AG10803 (cell line): ENCODE data around the gene CTSC.

Source experiments
- DNase-seq: peaks from one replicate; pipeline ENCODE4 v3.0.0; 2010; ENCODE audit warnings: low read depth
- H3K4me3 ChIP-seq: 2 replicates; pipeline ENCODE4 v1.5.1; 2011; ENCODE audit warnings: mild to moderate bottlenecking, low read length, control low read depth
- TF ChIP-seq, protein P1 (sequence below): conservative IDR thresholded peaks from 2 replicates; pipeline ENCODE4 v1.5.1; 2011; ENCODE audit warnings: mild to moderate bottlenecking, low read length, control low read depth, inconsistent platforms

CTSC gene

DNA sequence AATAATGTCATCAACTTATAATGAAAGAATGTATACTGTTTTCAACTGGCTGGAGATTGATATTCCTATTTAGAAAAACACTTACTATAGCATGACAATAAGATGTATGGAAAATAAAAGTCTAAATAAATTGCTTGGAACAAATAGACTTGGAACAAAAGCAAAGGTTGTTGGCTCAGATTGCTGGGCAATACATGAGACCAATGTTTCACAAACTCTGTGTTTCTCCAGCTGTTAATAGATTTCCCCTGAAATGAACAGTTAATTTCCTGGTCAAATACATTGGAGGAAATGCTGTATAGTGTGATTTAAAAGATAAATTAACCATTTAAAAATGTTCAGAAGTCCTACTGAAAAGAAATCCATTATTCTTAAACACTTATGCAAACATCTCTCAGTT lies 40.1 kb upstream of the CTSC start:
- TF ChIP-seq, protein P1, sequence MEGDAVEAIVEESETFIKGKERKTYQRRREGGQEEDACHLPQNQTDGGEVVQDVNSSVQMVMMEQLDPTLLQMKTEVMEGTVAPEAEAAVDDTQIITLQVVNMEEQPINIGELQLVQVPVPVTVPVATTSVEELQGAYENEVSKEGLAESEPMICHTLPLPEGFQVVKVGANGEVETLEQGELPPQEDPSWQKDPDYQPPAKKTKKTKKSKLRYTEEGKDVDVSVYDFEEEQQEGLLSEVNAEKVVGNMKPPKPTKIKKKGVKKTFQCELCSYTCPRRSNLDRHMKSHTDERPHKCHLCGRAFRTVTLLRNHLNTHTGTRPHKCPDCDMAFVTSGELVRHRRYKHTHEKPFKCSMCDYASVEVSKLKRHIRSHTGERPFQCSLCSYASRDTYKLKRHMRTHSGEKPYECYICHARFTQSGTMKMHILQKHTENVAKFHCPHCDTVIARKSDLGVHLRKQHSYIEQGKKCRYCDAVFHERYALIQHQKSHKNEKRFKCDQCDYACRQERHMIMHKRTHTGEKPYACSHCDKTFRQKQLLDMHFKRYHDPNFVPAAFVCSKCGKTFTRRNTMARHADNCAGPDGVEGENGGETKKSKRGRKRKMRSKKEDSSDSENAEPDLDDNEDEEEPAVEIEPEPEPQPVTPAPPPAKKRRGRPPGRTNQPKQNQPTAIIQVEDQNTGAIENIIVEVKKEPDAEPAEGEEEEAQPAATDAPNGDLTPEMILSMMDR: no peak
- no peak for DNase-seq
- H3K4me3 ChIP-seq: no peak overlapping the region

DNA sequence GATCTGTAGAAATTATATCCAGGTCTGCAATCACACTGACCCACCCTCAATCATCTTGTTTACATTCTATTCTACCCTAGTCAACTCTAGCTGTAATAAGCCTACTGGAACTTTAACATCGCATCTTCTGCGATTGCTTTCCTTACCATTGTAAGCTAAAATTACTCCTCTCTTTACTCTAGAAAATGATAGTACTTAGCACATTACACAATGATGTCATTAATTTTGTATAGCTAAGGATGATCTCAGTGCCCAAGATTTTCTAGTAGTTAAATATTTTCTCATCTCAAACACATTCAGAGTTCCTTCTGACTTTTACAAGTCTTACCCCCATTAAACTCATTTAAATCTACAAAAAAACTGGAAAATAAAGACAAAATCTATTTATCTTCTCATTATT lies 39.6 kb upstream of the CTSC start:
- no peak overlapping the region for H3K4me3 ChIP-seq
- no peak for DNase-seq
- TF ChIP-seq, protein P1: no peak

DNA sequence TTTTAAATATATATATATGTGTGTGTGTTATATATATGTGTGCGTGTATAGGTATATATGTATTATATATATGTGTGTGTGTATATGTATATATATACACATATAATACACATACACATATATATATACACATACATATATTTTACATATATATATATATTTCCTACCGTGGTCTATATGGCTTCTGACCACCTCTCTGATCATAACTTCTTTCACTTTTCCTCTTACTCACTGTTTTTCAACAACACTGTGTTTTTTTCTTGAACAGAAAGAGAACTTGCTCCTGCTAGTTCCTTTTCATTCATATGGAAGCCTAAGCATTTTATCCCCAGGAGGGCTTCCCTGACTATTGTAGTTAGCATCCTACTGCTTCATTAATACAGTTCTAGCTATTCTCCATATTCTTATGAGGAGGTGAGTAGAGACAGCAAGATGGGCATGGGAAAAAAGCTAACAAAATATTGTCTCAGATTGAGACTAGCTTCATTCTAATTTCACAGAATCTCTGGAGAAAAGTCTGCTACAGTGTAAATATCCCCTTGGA lies 38.5 kb upstream of the CTSC start:
- TF ChIP-seq, protein P1: no peak
- DNase-seq: no peak
- H3K4me3 ChIP-seq: no peak overlapping the region

DNA sequence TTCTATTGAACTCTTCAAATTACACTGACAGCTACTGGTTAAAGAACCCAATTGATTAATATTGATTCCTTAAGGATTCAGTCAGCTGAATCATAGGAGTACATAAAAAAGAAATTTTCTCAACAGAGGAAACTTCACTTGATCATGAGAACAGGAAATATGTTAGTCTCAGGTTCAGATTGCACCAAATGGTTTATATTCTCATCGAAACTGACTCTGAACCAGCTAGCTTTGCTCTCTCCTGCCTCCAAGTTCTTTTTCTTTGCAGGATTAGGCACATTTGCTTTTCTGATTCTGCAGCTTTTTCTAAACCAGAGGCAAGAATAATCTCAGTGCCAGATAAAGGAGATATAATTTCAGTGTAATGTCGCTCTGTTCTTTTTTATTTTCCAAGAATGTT lies 33.2 kb upstream of the CTSC start:
- DNase-seq: no peak
- no peak overlapping the region for H3K4me3 ChIP-seq
- TF ChIP-seq, protein P1: no peak

DNA sequence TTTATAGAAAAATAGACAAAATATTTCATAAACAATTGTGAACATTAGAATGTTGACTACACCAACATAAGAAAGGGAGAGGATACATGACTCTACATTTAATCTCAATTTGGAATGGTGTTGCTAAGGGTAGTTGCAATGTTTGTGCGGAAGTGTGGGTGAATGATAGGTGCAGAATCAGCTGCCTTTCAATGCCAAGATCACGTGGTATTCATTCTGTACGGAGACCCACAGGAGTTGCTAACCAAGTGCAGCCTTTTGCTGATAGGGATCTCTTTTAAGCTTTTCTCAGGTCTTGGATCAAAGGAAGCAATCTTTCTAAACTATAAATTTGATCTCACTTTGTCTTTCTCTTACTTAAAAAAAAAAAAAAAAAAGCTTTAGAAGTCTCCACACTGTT lies 29.8 kb upstream of the CTSC start:
- TF ChIP-seq, protein P1: no peak
- DNase-seq: no peak
- H3K4me3 ChIP-seq: no peak overlapping the region

DNA sequence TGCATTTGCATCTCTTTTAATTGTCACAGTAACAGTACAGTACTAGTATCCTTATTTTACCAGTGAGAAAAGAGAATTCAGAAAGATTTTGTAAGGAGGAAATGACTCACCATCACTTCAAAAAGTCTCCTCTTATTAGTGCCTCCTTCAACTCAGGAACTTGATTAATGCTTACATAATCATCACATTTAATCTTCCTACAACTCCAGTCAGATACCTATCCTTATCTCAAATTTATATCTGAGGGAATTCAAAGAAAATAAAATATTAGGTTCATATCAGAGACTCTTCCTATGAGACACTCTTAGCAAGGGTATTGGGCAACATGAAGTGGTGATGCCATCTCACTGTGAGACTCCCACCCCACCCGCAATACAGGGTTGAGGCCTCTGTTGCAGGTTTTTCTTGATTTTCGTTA lies 26.1 kb upstream of the CTSC start:
- H3K4me3 ChIP-seq: no peak overlapping the region
- TF ChIP-seq, protein P1: no peak
- DNase-seq: peak; percentile 10

DNA sequence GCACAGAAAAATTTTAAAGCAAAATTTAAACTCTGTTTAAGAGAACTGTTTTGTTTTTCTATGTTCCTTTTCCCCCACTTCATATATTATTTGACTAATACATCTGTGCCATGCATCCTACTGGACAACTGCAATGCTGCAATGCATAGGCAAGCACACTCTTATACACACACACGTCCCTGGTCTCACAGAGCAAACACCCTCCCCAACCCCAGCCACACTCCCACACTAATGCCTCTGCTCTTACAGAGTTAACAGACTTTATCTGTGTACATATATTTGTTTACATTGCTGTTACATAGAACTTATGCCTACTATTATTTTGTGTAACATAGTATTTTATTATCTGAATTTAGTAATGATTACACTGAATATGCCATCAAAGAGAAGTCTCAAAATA lies 25.5 kb upstream of the CTSC start:
- no peak overlapping the region for H3K4me3 ChIP-seq
- TF ChIP-seq, protein P1: no peak

More for the DNA sequence above, 25.5 kb upstream of the CTSC start:
- no peak for DNase-seq
